GM21619 (cell line): ENCODE measurements around the gene LRFN2.

Source experiments
- ATAC-seq: cut with Tn5 transposase; IDR thresholded peaks from one replicate; pipeline ENCODE4 v1.9.1; 2021; ENCODE audit not compliant: unreplicated experiment

The LRFN2 gene

GRCh38 chr6:40353197-40353966, 233.8 kb downstream of the LRFN2 start:
- no peak for ATAC-seq

- no peak for ATAC-seq
Observed at GRCh38 chr6:40352527-40353170, 234.5 kb downstream of the LRFN2 start.

GRCh38 chr6:40352006-40352405, 235.2 kb downstream of the LRFN2 start:
- ATAC-seq, result no peak

- no peak for ATAC-seq
Observed at GRCh38 chr6:40350747-40351217, 236.4 kb downstream of the LRFN2 start.

GRCh38 chr6:40349901-40350746, 237.0 kb downstream of the LRFN2 start:
- ATAC-seq, result no peak

- ATAC-seq, result no peak
Observed at GRCh38 chr6:40349123-40349900, 237.9 kb downstream of the LRFN2 start.

GRCh38 chr6:40348591-40348990, 238.6 kb downstream of the LRFN2 start:
- ATAC-seq, result no peak

- no peak for ATAC-seq
Observed at GRCh38 chr6:40347571-40348011, 239.6 kb downstream of the LRFN2 start.

GRCh38 chr6:40346246-40346645, 240.9 kb downstream of the LRFN2 start:
- no peak for ATAC-seq

- no peak for ATAC-seq
Observed at GRCh38 chr6:40344566-40345167, 242.5 kb downstream of the LRFN2 start.

- no peak for ATAC-seq
Observed at GRCh38 chr6:40343877-40344565, 243.1 kb downstream of the LRFN2 start.

- ATAC-seq, result no peak
Observed at GRCh38 chr6:40343318-40343876, 243.8 kb downstream of the LRFN2 start.

GRCh38 chr6:40342723-40343122, 244.4 kb downstream of the LRFN2 start:
- ATAC-seq, result no peak

- ATAC-seq, result no peak
Observed at GRCh38 chr6:40341726-40342125, 245.4 kb downstream of the LRFN2 start.
